ENCODE results near the gene GNAI3. TPM values are rescaled to one million over a fixed set of nuclear protein-coding genes. Genes with fewer than 3 reads are reported as not detected.

GNAI3 gene
- total and polyA plus RNA-seq, 2 of the 13 experiments (the other 11 are each of a cell fraction or from before 2014, with no cell fraction given): 4.3 to 9.0 TPM

DNA sequence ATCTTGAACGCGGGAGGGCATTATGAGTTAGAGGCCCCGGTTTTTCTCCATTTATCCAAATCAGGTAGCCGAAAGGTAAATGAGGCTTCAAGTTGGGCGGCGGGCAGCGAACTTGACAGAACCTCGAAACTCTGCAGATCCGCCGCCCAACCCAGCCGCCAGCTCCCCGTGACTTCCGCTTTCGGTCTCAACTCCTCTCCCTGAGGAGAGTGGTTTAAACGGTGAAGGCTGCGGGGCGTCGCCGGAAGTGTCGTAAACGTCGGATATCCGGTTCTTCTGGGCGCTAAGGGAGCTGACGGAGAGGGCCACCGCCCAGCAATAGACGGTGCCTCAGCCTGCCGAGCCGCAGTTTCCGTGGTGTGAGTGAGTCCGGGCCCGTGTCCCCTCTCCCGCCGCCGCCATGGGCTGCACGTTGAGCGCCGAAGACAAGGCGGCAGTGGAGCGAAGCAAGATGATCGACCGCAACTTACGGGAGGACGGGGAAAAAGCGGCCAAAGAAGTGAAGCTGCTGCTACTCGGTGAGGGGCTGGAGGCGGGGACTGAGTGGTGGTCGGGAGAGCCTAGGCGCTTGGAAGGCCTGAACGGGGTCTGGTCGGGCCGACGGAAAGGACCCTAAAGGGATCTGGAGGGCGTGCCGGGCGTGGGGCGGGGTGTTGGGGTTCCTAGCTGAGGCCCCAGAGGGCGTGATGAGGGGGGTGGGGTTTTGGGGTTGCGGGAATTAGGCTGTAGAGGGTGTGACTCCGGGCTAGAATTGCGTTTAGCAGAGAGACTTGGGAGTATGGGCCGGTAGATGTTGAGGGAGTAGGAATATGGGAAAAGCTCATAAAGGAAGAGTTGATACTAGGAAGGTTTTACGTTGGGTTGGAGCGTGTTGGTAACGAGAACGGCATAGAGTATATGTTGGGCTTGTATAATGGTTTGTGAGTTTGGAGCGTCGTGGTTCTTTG lies at the start of gene GNAI3 (continued):
- TF ChIP-seq SMAD1 (CRISPR knock-in tag; IDR thresholded peaks at IDR 0.05; ENCODE audit: borderline replicate concordance, low read depth) (no peak; the same call in 1 of the 2 replicates), HNF4G (IDR thresholded peaks at IDR 0.05; ENCODE audit: borderline replicate concordance, low read depth, low read length) (no peak), HNF4G (CRISPR knock-in tag; IDR thresholded peaks at IDR 0.05; ENCODE audit: borderline replicate concordance, low read depth) (no peak; the same call in 1 of the 2 replicates), HIVEP1 (CRISPR knock-in tag; IDR thresholded peaks at IDR 0.05) (peak; percentile 76; the same call in 1 of the 2 replicates), ZNF431 (CRISPR knock-in tag; IDR thresholded peaks at IDR 0.05; ENCODE audit: borderline replicate concordance, low read depth) (no peak), GLI4 (CRISPR knock-in tag; IDR thresholded peaks at IDR 0.05; ENCODE audit: borderline replicate concordance) (no peak; the same call in 1 of the 2 replicates), HOXA5 (CRISPR knock-in tag; IDR thresholded peaks at IDR 0.05) (no peak), ZNF614 (CRISPR knock-in tag; IDR thresholded peaks at IDR 0.05; ENCODE audit: borderline replicate concordance) (no peak), ZNF737 (CRISPR knock-in tag; IDR thresholded peaks at IDR 0.05; ENCODE audit: borderline replicate concordance) (no peak; the same call in 1 of the 2 replicates), SMARCC2 (IDR thresholded peaks at IDR 0.05) (no peak), ETV5 (CRISPR knock-in tag; IDR thresholded peaks at IDR 0.05; ENCODE audit: borderline replicate concordance) (peak; percentile 86), SRY (CRISPR knock-in tag; IDR thresholded peaks at IDR 0.05) (peak; percentile 85), ZNF709 (CRISPR knock-in tag; IDR thresholded peaks at IDR 0.05) (0 out of 2 replicates have a peak, but pooled peaks have one; percentile 38), ZNF780A (CRISPR knock-in tag; IDR thresholded peaks at IDR 0.05) (no peak), ATF1 (CRISPR knock-in tag; IDR thresholded peaks at IDR 0.05) (peak; percentile 81), ZNF296 (CRISPR knock-in tag; conservative IDR thresholded peaks at IDR 0.05) (no peak), ELF4 (CRISPR knock-in tag; IDR thresholded peaks at IDR 0.05; ENCODE audit: borderline replicate concordance) (peak; percentile 95)
- TF ChIP-seq, protein P1, sequence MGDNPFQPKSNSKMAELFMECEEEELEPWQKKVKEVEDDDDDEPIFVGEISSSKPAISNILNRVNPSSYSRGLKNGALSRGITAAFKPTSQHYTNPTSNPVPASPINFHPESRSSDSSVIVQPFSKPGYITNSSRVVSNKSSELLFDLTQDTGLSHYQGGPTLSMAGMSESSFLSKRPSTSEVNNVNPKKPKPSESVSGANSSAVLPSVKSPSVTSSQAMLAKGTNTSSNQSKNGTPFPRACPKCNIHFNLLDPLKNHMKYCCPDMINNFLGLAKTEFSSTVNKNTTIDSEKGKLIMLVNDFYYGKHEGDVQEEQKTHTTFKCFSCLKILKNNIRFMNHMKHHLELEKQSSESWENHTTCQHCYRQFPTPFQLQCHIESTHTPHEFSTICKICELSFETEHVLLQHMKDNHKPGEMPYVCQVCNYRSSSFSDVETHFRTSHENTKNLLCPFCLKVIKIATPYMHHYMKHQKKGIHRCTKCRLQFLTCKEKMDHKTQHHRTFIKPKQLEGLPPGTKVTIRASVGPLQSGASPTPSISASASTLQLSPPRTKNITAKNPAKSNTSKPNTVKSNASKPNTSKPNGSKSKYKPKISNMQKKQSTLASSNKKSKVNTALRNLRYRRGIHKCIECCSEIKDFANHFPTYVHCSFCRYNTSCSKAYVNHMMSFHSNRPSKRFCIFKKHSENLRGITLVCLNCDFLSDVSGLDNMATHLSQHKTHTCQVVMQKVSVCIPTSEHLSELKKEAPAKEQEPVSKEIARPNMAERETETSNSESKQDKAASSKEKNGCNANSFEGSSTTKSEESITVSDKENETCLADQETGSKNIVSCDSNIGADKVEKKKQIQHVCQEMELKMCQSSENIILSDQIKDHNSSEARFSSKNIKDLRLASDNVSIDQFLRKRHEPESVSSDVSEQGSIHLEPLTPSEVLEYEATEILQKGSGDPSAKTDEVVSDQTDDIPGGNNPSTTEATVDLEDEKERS (CRISPR knock-in tag; IDR thresholded peaks at IDR 0.05): no peak; the same call in 1 of the 2 replicates
- TF ChIP-seq, protein P2, sequence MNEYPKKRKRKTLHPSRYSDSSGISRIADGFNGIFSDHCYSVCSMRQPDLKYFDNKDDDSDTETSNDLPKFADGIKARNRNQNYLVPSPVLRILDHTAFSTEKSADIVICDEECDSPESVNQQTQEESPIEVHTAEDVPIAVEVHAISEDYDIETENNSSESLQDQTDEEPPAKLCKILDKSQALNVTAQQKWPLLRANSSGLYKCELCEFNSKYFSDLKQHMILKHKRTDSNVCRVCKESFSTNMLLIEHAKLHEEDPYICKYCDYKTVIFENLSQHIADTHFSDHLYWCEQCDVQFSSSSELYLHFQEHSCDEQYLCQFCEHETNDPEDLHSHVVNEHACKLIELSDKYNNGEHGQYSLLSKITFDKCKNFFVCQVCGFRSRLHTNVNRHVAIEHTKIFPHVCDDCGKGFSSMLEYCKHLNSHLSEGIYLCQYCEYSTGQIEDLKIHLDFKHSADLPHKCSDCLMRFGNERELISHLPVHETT (CRISPR knock-in tag; conservative IDR thresholded peaks at IDR 0.05): no peak; the same call in 1 of the 2 replicates
- TF ChIP-seq, protein P3, sequence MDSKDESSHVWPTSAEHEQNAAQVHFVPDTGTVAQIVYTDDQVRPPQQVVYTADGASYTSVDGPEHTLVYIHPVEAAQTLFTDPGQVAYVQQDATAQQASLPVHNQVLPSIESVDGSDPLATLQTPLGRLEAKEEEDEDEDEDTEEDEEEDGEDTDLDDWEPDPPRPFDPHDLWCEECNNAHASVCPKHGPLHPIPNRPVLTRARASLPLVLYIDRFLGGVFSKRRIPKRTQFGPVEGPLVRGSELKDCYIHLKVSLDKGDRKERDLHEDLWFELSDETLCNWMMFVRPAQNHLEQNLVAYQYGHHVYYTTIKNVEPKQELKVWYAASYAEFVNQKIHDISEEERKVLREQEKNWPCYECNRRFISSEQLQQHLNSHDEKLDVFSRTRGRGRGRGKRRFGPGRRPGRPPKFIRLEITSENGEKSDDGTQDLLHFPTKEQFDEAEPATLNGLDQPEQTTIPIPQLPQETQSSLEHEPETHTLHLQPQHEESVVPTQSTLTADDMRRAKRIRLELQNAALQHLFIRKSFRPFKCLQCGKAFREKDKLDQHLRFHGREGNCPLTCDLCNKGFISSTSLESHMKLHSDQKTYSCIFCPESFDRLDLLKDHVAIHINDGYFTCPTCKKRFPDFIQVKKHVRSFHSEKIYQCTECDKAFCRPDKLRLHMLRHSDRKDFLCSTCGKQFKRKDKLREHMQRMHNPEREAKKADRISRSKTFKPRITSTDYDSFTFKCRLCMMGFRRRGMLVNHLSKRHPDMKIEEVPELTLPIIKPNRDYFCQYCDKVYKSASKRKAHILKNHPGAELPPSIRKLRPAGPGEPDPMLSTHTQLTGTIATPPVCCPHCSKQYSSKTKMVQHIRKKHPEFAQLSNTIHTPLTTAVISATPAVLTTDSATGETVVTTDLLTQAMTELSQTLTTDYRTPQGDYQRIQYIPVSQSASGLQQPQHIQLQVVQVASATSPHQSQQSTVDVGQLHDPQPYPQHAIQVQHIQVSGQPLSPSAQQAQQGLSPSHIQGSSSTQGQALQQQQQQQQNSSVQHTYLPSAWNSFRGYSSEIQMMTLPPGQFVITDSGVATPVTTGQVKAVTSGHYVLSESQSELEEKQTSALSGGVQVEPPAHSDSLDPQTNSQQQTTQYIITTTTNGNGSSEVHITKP (CRISPR knock-in tag; IDR thresholded peaks at IDR 0.05; ENCODE audit: low read depth): peak; percentile 61; the same call in 1 of the 2 replicates
